ENCODE measurements around the gene ZC3HAV1. TPM values are rescaled to one million over a fixed set of nuclear protein-coding genes. Genes with fewer than 3 reads are reported as not detected.
A peak's percentile ranks its signal among the peaks of the same experiment; 100 is the strongest.

The ZC3HAV1 gene
- total and polyA plus RNA-seq, 9 of the 15 experiments (the other 6 are each of a cell fraction or from before 2014, with no cell fraction given): 11.9 to 40.5 (median 23.9) TPM

- TF ChIP-seq ZNF318 (IDR thresholded peaks at IDR 0.05; ENCODE audit: borderline replicate concordance in 1 of 2, low read depth in 1 of 2): no peak
- TF ChIP-seq ZNF282 (CRISPR knock-in tag; IDR thresholded peaks at IDR 0.05): no peak
- no peak for TF ChIP-seq SMAD1 (IDR thresholded peaks at IDR 0.05; ENCODE audit: low read depth, low read length, partially characterized antibody)
- peak; percentile 74 to 79 for TF ChIP-seq TBL1XR1 (IDR thresholded peaks at IDR 0.05; ENCODE audit: low read length in 2 of 2)
- TF ChIP-seq ZNF778 (CRISPR knock-in tag; IDR thresholded peaks at IDR 0.05): no peak
- TF ChIP-seq SMARCA4 (IDR thresholded peaks at IDR 0.05): no peak; the same call in 1 of the 2 replicates
- TF ChIP-seq ZNF197 (CRISPR knock-in tag; IDR thresholded peaks at IDR 0.05; ENCODE audit: low read depth): no peak
- no peak; the same call in 1 of the 2 replicates for TF ChIP-seq XRCC3 (IDR thresholded peaks at IDR 0.05)
- TF ChIP-seq PRPF4 (IDR thresholded peaks at IDR 0.05; ENCODE audit: insufficient read depth, low read depth, low read length, poor library complexity, severe bottlenecking): no peak
- peak; percentile 78; the same call in 1 of the 2 replicates for TF ChIP-seq KLF13 (tag; IDR thresholded peaks at IDR 0.05; ENCODE audit: borderline replicate concordance, low read depth)
- TF ChIP-seq, protein P1, sequence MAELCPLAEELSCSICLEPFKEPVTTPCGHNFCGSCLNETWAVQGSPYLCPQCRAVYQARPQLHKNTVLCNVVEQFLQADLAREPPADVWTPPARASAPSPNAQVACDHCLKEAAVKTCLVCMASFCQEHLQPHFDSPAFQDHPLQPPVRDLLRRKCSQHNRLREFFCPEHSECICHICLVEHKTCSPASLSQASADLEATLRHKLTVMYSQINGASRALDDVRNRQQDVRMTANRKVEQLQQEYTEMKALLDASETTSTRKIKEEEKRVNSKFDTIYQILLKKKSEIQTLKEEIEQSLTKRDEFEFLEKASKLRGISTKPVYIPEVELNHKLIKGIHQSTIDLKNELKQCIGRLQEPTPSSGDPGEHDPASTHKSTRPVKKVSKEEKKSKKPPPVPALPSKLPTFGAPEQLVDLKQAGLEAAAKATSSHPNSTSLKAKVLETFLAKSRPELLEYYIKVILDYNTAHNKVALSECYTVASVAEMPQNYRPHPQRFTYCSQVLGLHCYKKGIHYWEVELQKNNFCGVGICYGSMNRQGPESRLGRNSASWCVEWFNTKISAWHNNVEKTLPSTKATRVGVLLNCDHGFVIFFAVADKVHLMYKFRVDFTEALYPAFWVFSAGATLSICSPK (IDR thresholded peaks at IDR 0.05; ENCODE audit: borderline replicate concordance): 0 out of 2 replicates have a peak, but pooled peaks have one; percentile 71
- no peak for TF ChIP-seq ZSCAN32 (CRISPR knock-in tag; IDR thresholded peaks at IDR 0.05)
- TF ChIP-seq FOXO4 (CRISPR knock-in tag; IDR thresholded peaks at IDR 0.05): no peak
- peak; percentile 53 to 80 for TF ChIP-seq KDM1A (IDR thresholded peaks at IDR 0.05)
Measured at GRCh38 chr7:139133335-139134139, 24.0 kb upstream of the ZC3HAV1 start (continued).

All from K562 (cell line).